Measurements from ENCODE around the gene GOLGA8G. TPM values are rescaled to one million over a fixed set of nuclear protein-coding genes. Genes with fewer than 3 reads are reported as not detected.
"Not testable (repeated sequence)": the region's sequence is repeated elsewhere in the genome, so short reads cannot be mapped to it uniquely, and the experiment has no call there.

The GOLGA8G gene, protein sequence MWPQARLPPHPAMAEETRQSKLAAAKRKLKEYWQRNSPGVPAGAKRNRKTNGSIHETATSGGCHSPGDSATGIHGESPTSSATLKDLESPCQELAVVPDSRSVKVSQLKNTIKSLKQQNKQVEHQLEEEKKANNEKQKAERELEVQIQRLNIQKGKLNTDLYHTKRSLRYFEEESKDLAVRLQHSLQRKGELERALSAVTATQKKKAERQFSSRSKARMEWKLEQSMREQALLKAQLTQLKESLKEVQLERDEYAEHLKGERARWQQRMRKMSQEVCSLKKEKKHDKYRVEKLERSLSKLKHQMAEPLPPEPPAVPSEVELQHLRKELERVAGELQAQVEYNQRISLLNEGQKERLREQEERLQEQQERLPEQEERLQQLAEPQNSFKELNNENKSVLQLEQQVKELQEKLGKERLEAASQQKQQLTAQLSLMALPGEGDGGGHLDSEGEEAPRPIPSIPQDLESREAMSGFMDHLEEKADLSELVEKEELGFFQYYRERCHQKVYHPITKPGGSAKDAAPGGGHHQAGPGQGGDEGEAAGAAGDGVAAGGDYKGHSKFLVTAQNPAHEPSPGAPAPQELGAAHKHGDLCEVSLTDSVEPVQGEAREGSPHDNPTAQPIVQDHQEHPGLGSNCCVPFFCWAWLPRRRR
- polyA plus RNA-seq (2011; rRNA removed) (not detected in 2 replicates), polyA minus RNA-seq (2011; rRNA and poly(A)+ RNA removed) (not detected in 2 replicates)

- H3K36me3 ChIP-seq (ENCODE audit: control insufficient read depth, insufficient read depth, low read length); POLR2A ChIA-PET; DNase-seq (ENCODE audit: low read depth); CTCF ChIA-PET; H3K27me3 ChIP-seq (ENCODE audit: control insufficient read depth, insufficient read depth, low read length); H3K4me3 ChIP-seq (ENCODE audit: low read depth, low read length): not testable (repeated sequence)
These were observed at the start of gene GOLGA8G for GRCh38 chr15:28532954-28533353. Gene GOLGA8G, minus strand, starts transcription at chr15:28532971. Its CDS starts 62 bp downstream, at chr15:28532909.

DNA sequence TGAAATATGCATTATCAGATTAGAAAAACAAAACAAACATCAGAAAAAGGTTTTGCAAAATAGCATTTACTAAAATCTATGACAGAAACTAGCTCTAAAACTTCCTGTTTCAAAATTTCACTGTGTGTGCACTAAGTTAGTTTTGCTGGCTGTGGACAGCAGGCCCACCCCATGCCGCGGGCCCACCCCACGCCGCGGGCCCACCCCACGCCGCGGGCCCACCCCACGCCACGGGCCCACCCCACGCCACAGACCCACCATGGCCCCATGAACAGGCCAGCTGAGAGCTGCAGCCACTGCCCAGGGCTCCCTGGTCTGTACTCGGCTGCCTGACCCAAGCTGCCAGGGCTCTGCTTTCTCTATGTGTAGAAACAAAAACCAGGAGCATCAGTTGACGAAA, 40.6 kb upstream of the GOLGA8G start:
- H3K4me3 ChIP-seq (ENCODE audit: low read depth, low read length); CTCF ChIA-PET; H3K36me3 ChIP-seq (ENCODE audit: control insufficient read depth, insufficient read depth, low read length); DNase-seq (ENCODE audit: low read depth); H3K27me3 ChIP-seq (ENCODE audit: control insufficient read depth, insufficient read depth, low read length); POLR2A ChIA-PET: not testable (repeated sequence)

- H3K36me3 ChIP-seq (ENCODE audit: control insufficient read depth, insufficient read depth, low read length); H3K4me3 ChIP-seq (ENCODE audit: low read depth, low read length); CTCF ChIA-PET; POLR2A ChIA-PET; DNase-seq (ENCODE audit: low read depth); H3K27me3 ChIP-seq (ENCODE audit: control insufficient read depth, insufficient read depth, low read length): not testable (repeated sequence)
These were observed 20.5 kb upstream of the GOLGA8G start, which contains the start of gene GOLGA6L25 for GRCh38 chr15:28553268-28553667. Gene GOLGA6L25, plus strand, starts transcription at chr15:28553568. Its CDS starts 61 bp downstream, at chr15:28553629.

DNA sequence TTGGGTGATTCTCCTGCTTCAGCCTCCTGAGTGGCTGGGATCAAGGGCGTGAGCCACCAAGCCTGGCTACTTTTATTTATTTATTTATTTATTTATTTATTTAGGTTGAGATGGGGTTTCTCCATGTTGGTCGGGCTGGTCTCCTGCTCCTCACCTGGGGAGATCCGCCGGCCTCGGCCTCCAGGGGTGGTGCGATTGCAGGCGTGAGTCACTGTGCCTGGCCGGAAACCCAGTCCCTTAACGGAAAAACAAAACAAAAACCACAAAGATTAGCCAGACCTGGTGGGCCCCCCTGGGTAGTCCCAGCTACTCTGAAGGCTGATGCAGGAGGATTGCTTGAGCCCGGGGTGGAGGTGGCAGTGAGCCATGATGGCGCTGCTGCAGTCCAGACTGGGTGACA, 17.6 kb downstream of the GOLGA8G start:
- DNase-seq (ENCODE audit: low read depth); POLR2A ChIA-PET; CTCF ChIA-PET; H3K27me3 ChIP-seq (ENCODE audit: control insufficient read depth, insufficient read depth, low read length); H3K4me3 ChIP-seq (ENCODE audit: low read depth, low read length); H3K36me3 ChIP-seq (ENCODE audit: control insufficient read depth, insufficient read depth, low read length): not testable (repeated sequence)

GRCh38 chr15:28514128-28514527, 18.6 kb downstream of the GOLGA8G start:
- CTCF ChIA-PET, POLR2A ChIA-PET: not testable (repeated sequence)

GRCh38 chr15:28508217-28508889, 24.4 kb downstream of the GOLGA8G start:
- CTCF ChIA-PET; H3K27me3 ChIP-seq (ENCODE audit: control insufficient read depth, insufficient read depth, low read length); DNase-seq (ENCODE audit: low read depth); H3K36me3 ChIP-seq (ENCODE audit: control insufficient read depth, insufficient read depth, low read length); POLR2A ChIA-PET; H3K4me3 ChIP-seq (ENCODE audit: low read depth, low read length): not testable (repeated sequence)

More at GRCh38 chr15:28514128-28514527, 18.6 kb downstream of the GOLGA8G start:
- not testable (repeated sequence) for DNase-seq (ENCODE audit: low read depth); H3K27me3 ChIP-seq (ENCODE audit: control insufficient read depth, insufficient read depth, low read length); H3K4me3 ChIP-seq (ENCODE audit: low read depth, low read length); H3K36me3 ChIP-seq (ENCODE audit: control insufficient read depth, insufficient read depth, low read length)

GRCh38 chr15:28481340-28481739, 51.4 kb downstream of the GOLGA8G start:
- H3K27me3 ChIP-seq (ENCODE audit: control insufficient read depth, insufficient read depth, low read length); CTCF ChIA-PET; H3K36me3 ChIP-seq (ENCODE audit: control insufficient read depth, insufficient read depth, low read length); POLR2A ChIA-PET; H3K4me3 ChIP-seq (ENCODE audit: low read depth, low read length); DNase-seq (ENCODE audit: low read depth): not testable (repeated sequence)

Small RNA genes within 50 kb of the gene (small RNA-seq; reads per million reads assigned to genes)
- gene AC138749.2 (ENCODE audit: insufficient read length, low read depth, low replicate concordance) (not detected), gene AC138749.4 (ENCODE audit: insufficient read length, low read depth, low replicate concordance) (not detected), gene AC138749.5 (ENCODE audit: insufficient read length, low read depth, low replicate concordance) (not detected), gene MIR4509-3 (ENCODE audit: insufficient read length, low read depth, low replicate concordance) (not detected), gene RF00017 (ENCODE audit: insufficient read length, low read depth, low replicate concordance) (not detected)

Other genes starting within 250 kb of the GOLGA8G start
- 11.2 and 13.1 TPM in 2 replicates for gene HERC2, start 210.8 kb downstream of the GOLGA8G start, polyA plus RNA-seq (2011; rRNA removed)
- not detected in 2 replicates for gene GOLGA6L24, start 174.9 kb downstream of the GOLGA8G start, polyA plus RNA-seq (2011; rRNA removed)
- not detected in 2 replicates for gene GOLGA8F, start 154.3 kb downstream of the GOLGA8G start, polyA plus RNA-seq (2011; rRNA removed)
- not detected in 2 replicates for gene GOLGA6L25, start 20.6 kb upstream of the GOLGA8G start, polyA plus RNA-seq (2011; rRNA removed)
- 0.63 and 0.76 TPM in 2 replicates for gene GOLGA8M, start 179.4 kb upstream of the GOLGA8G start, polyA plus RNA-seq (2011; rRNA removed)